NCI-H2029 (cell line): ENCODE measurements around the gene SHANK3.
A peak's percentile ranks its signal among the peaks of the same experiment; 100 is the strongest.
"Not testable (repeated sequence)": the region's sequence is repeated elsewhere in the genome, so short reads cannot be mapped to it uniquely, and the experiment has no call there.

Source experiments
- DNase-seq: peaks from one replicate; lab custom pipeline; 2025; lab: John Stamatoyannopoulos, UW

Gene SHANK3

GRCh38 chr22:50672471-50673230, at the start of gene SHANK3:
Gene SHANK3 (plus strand): TSS chr22:50672823.
- no peak for DNase-seq

DNA sequence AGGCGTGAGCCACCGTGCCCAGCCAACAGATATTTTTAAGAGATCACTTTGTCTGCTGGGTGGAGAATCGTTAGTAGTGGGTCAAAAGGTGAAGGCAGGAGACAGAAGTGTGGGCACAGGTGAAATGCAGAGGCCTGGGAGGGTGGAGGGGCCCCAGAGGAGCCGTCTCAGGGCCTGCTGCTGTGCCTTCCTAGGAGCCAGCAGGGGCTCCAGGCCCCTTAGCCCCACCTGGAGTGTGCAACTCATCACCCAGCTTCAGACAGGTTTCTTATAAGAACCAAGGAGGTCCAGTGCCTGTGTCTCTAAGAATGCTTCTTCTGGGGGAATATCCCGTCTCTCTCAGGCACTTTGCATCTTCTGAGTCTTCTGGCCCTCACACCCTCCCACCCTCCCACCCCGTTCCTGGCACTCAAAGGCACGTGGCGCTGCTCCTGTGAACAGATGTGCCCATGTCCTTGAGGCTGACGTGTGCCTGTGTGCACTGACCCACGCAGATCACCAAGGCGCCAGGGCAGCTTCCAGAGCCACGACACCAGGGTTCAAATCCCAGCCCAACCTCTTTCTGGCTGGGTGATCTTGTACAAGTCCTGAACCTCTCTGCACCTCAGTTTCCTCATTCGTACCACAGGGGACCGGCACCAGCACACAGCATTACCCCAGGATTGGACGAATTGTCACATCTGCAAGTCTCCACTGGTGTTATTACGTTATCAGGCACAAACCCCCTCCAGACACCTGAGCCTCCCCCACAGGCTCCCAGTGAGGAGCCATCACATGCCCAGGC, 48.1 kb upstream of the SHANK3 start:
- no peak for DNase-seq

DNA sequence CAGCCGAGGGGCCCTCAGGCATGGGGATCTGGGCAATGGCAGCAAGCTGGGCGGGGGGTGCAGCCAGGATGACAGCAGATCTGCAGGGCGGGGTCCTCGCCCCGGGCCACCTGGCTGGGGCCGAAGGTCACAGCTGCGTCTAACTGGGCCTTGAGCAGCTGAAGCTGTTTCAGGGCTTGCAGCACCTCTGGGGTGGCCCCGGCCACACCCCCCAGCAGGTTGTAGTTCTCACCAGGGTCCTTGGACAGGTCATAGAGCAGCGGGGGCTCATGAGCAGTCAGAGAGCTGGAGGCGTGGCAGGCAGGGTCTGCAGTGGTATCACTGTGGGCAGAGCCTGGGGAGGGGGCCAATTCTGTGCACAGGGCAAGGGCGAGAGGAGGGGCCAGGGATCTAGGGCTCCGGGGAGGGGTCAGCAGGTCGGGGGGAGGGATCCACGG, 47.5 kb upstream of the SHANK3 start:
- DNase-seq = no peak

DNA sequence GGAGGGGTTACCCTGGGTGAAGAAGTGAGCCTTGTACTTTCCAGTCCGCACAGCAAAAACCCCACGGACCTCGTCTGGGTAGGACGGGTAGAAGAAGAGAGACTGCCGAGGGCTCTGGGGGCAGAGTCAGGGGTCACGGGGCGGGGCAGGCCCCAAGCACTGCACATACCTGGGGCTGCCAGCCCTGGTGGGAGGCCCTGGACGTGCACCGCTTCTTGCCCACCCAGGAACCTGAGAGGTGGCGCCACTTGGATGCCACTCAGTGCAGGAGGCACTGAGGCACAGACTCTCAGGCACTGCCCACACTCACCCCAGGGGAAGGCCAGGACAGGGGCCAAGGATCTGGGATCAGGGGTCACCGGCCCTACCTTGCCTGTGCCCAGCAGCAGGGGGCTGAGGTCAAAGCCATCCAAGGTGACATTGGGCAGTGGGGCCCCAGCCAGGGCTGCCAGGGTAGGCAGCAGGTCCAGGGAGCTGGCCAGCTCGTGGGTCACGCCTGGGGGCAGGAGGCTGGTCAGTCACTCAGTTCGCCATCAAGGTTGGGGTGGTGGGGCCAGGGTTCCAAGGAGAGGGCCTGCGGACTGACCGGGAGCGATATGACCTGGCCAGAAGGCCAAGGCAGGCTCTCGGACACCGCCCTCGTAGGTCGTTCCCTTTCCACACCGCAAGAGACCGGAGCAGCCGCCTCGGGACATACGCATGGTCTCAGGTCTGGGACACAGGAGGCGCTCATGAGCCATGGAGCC, 46.9 kb upstream of the SHANK3 start:
- no peak for DNase-seq

DNA sequence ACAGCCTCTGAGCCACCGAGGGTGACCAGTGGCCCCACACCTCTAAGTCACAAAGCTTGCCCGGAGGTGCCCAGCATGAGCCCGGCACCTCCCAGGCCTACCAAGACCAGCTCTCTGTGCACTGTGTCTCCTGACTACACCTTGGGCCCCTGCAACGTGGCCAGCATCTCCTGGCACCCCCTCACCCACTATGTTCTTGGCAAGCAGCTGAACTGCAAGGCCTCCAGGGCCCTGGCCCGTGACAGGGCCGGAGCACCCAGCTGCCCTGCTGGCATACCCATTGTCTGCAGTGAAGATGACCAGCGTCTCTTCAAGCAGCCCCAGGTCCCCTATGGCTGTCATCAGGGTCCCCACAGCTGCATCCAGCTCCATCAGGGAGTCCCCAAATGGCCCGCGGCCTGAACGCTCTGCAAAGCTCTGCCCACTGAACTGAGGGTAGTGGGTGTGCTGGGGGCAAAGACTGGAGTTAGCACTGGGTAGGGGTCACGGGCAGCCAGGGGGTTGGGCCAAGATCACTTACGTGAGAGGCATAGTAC, 46.2 kb upstream of the SHANK3 start:
- no peak for DNase-seq

- no peak for DNase-seq
These were observed 45.6 kb upstream of the SHANK3 start for GRCh38 chr22:50626850-50627641.

DNA sequence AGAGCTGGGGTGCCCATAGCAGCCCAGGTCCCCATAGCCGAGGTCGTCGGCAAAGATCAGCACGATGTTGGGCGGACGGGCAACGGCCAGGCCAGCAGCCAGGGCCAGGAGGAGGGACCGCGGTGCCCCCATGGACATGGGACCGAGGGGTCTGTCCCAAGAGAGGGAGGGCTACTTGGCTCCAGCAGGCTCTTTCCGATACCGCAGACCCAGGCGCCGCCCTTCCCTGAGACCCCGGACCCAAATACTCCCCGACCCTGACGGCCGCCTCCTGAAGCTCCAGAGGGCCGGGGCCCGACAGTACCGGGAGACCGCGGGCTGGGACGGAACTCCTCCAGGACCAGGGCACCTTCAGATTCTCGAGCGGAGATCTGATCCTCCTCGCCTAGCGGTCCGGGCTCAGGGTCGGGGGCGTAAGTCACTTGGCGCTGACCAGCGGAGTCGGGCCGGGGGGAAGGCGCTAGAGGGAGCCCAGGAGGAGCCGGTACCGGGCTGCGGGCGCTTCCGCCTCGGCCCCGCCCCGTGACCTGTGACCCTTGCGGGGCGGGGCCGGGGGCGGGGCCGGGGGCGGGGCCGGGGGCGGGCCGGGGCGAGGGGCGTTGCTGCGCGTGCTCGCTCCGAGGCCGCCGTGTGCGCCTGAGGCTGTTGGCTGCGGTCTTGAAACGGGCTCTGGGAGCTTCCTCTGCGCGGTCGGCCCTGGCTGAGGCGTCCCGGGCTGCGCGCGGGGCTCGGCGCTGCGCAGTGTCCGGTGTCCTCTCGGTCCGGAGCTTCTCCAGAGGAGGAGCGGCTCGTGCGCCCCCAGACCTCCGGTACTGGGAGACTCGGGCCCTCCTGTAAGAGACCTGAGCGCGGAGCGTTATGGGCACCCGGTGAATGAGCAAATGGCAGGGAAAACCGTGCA, 44.7 kb upstream of the SHANK3 start, which contains the start of gene ARSA:
Gene ARSA (minus strand): TSS at position 511 of the 901 bp plus-strand sequence. CDS start 373 bp downstream, at position 138.
- peak; percentile 16 for DNase-seq

- no peak for DNase-seq
These were observed 44.0 kb upstream of the SHANK3 start for GRCh38 chr22:50628543-50629134.

DNA sequence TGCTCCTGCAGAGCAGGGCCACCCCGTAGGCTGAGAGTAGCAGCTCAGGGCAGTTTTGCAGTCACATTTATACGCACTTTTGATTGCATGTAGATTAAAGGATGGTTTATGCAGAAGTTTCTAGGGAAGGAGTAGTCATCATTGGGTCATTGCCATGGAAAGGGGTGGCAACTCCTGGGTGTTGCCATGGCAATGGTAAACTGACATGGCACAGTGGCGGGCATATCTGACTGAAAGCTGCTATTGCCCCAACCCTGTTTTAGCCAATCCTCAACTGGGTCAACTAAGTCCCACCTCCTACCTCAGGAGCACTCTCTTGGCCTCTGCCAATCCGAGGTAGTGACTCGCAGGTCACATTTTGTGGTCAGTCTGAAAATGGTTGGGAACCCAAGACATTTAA, 42.2 kb upstream of the SHANK3 start:
- no peak for DNase-seq

- DNase-seq = no peak
These were observed 39.5 kb upstream of the SHANK3 start for GRCh38 chr22:50633086-50633485.

- DNase-seq = no peak
These were observed 38.9 kb upstream of the SHANK3 start for GRCh38 chr22:50633771-50634170.

- DNase-seq = no peak
These were observed 37.0 kb upstream of the SHANK3 start for GRCh38 chr22:50635591-50635990.

GRCh38 chr22:50640296-50640695, 32.3 kb upstream of the SHANK3 start:
- DNase-seq = not testable (repeated sequence)

GRCh38 chr22:50640857-50641647, 31.6 kb upstream of the SHANK3 start:
- DNase-seq = no peak

DNA sequence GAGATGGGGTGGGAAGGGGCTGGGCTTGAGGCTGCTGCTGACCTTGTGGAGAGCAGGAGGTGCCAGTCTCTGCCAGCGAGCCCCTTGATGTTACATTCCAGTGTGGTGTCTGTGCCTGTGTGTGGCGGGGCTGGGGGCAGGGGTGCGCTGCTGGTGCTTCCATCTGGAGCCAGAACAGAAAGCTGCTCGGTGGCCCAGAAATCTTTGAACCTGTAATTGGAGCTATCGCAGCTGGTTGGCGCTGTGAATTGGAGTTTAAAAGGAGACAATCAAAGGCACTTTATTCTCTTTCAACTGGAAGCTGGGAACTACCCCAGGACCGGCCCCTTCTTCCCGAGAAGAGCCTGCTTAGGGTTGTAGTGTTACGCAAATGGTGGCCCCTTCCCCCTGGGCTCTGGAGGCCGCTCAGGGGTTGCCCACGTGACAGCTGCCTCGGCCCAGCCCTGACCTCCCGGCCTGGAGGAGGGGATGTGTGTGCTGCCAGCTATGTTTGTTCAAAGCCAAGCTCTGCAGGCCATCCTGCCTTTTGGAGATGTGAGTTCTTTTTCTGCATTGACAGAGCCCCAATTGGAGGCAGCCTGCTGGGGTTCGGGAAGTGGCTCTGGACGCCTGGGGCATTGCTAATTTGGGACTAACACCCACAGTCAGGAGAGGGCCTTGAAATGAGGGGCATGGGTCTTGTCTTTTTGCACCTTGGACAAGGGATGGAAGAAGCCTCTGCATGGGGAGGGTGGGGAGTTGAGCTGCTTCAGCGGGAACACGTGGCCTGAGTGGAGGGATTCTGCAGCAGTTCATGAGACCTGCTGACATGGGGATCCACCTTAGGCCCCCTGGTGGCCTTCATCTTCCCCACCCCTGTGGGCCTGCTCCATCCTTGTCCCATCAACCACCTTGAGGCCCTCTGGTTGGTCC, 30.7 kb upstream of the SHANK3 start:
- no peak for DNase-seq

DNA sequence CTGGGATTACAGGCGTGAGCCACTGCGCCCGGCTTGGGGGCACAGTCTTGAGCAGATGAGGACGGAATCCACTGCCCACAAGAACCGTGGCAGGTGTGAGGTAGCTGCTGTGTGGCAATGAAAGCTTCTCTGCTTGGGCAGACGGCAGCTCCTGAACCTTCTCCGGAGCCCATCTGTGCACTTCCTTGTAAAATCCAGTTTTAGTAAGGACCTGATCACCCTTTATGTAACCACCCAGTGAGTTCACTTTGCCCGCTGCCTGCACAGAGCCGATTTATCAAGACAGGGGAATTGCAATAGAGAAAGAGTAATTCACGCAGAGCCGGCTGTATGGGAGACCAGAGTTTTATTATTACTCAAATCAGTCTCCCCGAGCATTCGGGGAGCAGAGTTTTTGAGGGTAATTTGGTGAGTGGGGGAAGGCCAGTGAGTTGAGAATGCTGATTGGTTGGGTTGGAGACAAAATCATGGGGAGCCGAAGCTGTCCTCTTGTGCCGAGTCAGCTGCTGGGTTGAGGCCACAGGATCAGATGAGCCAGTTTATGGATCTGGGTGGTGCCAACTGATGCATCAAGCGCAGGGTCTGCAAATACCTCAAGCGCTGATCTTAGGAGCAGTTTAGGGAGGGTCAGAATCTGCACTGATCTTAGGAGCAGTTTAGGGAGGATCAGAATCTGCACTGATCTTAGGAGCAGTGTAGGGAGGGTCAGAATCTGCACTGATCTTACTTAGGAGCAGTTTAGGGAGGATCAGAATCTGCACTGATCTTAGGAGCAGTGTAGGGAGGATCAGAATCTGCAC, 29.4 kb upstream of the SHANK3 start:
- not testable (repeated sequence) for DNase-seq

DNA sequence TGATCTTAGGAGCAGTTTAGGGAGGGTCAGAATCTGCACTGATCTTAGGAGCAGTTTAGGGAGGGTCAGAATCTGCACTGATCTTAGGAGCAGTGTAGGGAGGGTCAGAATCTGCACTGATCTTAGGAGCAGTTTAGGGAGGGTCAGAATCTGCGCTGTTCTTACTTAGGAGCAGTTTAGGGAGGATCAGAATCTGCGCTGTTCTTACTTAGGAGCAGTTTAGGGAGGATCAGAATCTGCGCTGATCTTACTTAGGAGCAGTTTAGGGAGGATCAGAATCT, 28.9 kb upstream of the SHANK3 start:
- DNase-seq = not testable (repeated sequence)
